WERI-Rb-1 (cell line): Measurements from ENCODE around the gene PDLIM5.

Source experiments
- DNase-seq: peaks from one replicate; pipeline ENCODE4 v3.0.0-alpha.2; 2020
- H3K27ac ChIP-seq: fragments of 250-450 bp; sonication (Bioruptor Pico); 2 replicates; pipeline ENCODE4 v1.5.1; 2020; ENCODE audit warnings: mild to moderate bottlenecking, moderate library complexity
- H3K27me3 ChIP-seq: fragments of 250-450 bp; sonication (Bioruptor Pico); 2 replicates; pipeline ENCODE4 v1.5.1; 2021; ENCODE audit warnings: mild to moderate bottlenecking, low read depth, moderate library complexity; ENCODE audit not compliant: insufficient read depth, severe bottlenecking
- H3K36me3 ChIP-seq: fragments of 250-450 bp; sonication (Bioruptor Pico); 2 replicates; pipeline ENCODE4 v1.5.1; 2020; ENCODE audit warnings: mild to moderate bottlenecking, moderate library complexity
- H3K4me3 ChIP-seq: 2 replicates; pipeline ENCODE4 v1.5.1; 2011; ENCODE audit warnings: low read depth, mild to moderate bottlenecking, control low read depth, low read length
- H3K9me3 ChIP-seq: fragments of 250-450 bp; sonication (Bioruptor Pico); 2 replicates; pipeline ENCODE4 v1.5.1; 2021; ENCODE audit warnings: mild to moderate bottlenecking, moderate library complexity; ENCODE audit not compliant: severe bottlenecking
- CTCF ChIP-seq: IDR thresholded peaks from 2 replicates; pipeline ENCODE4 v1.5.1; 2011; ENCODE audit warnings: low read depth, mild to moderate bottlenecking, control low read depth, inconsistent platforms, low read length

Gene PDLIM5

GRCh38 chr4:94434505-94434904 lies 17.2 kb upstream of the PDLIM5 start:
- H3K4me3 ChIP-seq, result no peak overlapping the region
- TF ChIP-seq CTCF, result no peak
- no peak for DNase-seq
- no peaks in the 10 kb centered on the region for H3K27me3 ChIP-seq
- no peaks in the 10 kb centered on the region for H3K36me3 ChIP-seq
- no peaks in the 10 kb centered on the region for H3K9me3 ChIP-seq
- no peak overlapping the region for H3K27ac ChIP-seq

- H3K9me3 ChIP-seq, result no peaks in the 10 kb centered on the region
- no peak for DNase-seq
- no peak overlapping the region for H3K4me3 ChIP-seq
- H3K27ac ChIP-seq, result no peak overlapping the region
- no peak for TF ChIP-seq CTCF
- no peaks in the 10 kb centered on the region for H3K36me3 ChIP-seq
- no peaks in the 10 kb centered on the region for H3K27me3 ChIP-seq
Observed at GRCh38 chr4:94435874-94436273, 15.9 kb upstream of the PDLIM5 start.

GRCh38 chr4:94436512-94436911 lies 15.2 kb upstream of the PDLIM5 start:
- Histone ChIP-seq H3K27ac (no peak overlapping the region), H3K36me3 (no peaks in the 10 kb centered on the region), H3K9me3 (no peaks in the 10 kb centered on the region), H3K27me3 (no peaks in the 10 kb centered on the region), H3K4me3 (no peak overlapping the region)
- no peak for DNase-seq
- TF ChIP-seq CTCF, result no peak

GRCh38 chr4:94439606-94440005 lies 12.1 kb upstream of the PDLIM5 start:
- DNase-seq, result no peak
- TF ChIP-seq CTCF, result no peak

GRCh38 chr4:94441838-94442237 lies 9.9 kb upstream of the PDLIM5 start:
- no peak for DNase-seq
- H3K36me3 ChIP-seq, result no peaks in the 10 kb centered on the region
- no peaks in the 10 kb centered on the region for H3K27me3 ChIP-seq
- H3K27ac ChIP-seq, result no peak overlapping the region
- H3K4me3 ChIP-seq, result no peak overlapping the region
- TF ChIP-seq CTCF, result no peak
- H3K9me3 ChIP-seq, result no peaks in the 10 kb centered on the region

More at GRCh38 chr4:94439606-94440005, 12.1 kb upstream of the PDLIM5 start:
- no peaks in the 10 kb centered on the region for H3K27me3 ChIP-seq
- no peak overlapping the region for H3K27ac ChIP-seq
- no peak overlapping the region for H3K4me3 ChIP-seq
- H3K9me3 ChIP-seq, result no peaks in the 10 kb centered on the region
- no peaks in the 10 kb centered on the region for H3K36me3 ChIP-seq

- Histone ChIP-seq H3K4me3 (no peak overlapping the region), H3K9me3 (no peaks in the 10 kb centered on the region), H3K27ac (no peak overlapping the region), H3K27me3 (no peaks in the 10 kb centered on the region), H3K36me3 (no peaks in the 10 kb centered on the region)
- no peak for DNase-seq
- TF ChIP-seq CTCF, result no peak
Observed at GRCh38 chr4:94442251-94442650, 9.5 kb upstream of the PDLIM5 start.
